Osteocyte (in vitro differentiated cells): ENCODE measurements around the gene ZNF561. TPM values are rescaled to one million over a fixed set of nuclear protein-coding genes. Genes with fewer than 3 reads are reported as not detected.
"Not testable (repeated sequence)": the region's sequence is repeated elsewhere in the genome, so short reads cannot be mapped to it uniquely, and the experiment has no call there.

Experiments used
- DNase-seq: peaks from one replicate; pipeline ENCODE4 v3.0.0; 2021; ENCODE audit warnings: mixed read lengths; ENCODE audit not compliant: unreplicated experiment; ENCODE audit errors: extremely low spot score
- H3K27ac Mint-ChIP-seq: one replicate; pipeline ENCODE4 v1.8.0; 2021; ENCODE audit warnings: mild to moderate bottlenecking, mixed read lengths; ENCODE audit not compliant: unreplicated experiment
- H3K27me3 Mint-ChIP-seq: one replicate; pipeline ENCODE4 v1.8.0; 2021; ENCODE audit warnings: mixed read lengths; ENCODE audit not compliant: unreplicated experiment
- H3K36me3 Mint-ChIP-seq: one replicate; pipeline ENCODE4 v1.8.0; 2021; ENCODE audit warnings: mixed read lengths; ENCODE audit not compliant: unreplicated experiment
- H3K4me1 Mint-ChIP-seq: one replicate; pipeline ENCODE4 v1.8.0; 2021; ENCODE audit warnings: mixed read lengths; ENCODE audit not compliant: unreplicated experiment
- H3K4me3 Mint-ChIP-seq: one replicate; pipeline ENCODE4 v1.8.0; 2021; ENCODE audit warnings: mild to moderate bottlenecking, moderate library complexity, mixed read lengths; ENCODE audit not compliant: unreplicated experiment
- H3K9me3 Mint-ChIP-seq: one replicate; pipeline ENCODE4 v1.8.0; 2021; ENCODE audit warnings: mixed read lengths; ENCODE audit not compliant: unreplicated experiment
- total RNA-seq: library from RNA; stranded (reverse); gene quantifications from 2 replicates; pipeline ENCODE4 v1.2.1, GENCODE V29; 2021
- TF ChIP-seq, protein P1 (sequence below): fragments of 200-600 bp; sonication (generic); IDR thresholded peaks from 2 replicates; pipeline ENCODE4 v1.5.0; 2021; ENCODE audit warnings: antibody characterized with exemption, mild to moderate bottlenecking, moderate library complexity

Gene ZNF561
- total RNA-seq, 1 donor from 2014 or later: 44.7 TPM

DNA sequence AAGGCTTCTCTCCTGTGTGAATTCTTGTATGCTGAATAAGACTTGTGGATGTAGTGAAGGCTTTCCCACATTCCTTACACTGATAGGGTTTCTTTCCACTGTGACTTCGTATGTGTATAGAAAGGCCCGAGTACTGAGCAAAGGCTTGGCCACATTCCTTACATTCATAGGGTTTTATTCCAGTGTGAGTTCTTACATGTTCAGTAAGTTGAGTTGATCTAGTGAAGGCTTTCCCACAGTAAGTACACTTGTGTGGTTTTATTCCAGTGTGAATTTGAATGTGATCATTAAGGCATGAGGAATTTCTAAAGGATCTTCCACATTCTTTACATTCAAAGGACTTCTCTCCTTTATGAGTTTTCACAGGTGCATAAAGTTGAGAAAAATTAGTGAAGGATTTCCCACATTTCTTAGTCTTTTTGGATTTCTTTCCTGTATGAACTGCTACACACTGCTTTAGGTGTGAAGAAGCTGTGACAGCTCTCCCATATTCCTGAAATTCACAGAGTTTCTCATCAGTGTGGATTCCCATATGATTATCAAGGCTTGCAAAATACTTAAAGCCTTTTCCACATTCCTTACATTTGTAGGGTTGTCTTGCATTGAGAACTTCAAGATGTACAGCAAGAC, 10.4 kb downstream of the ZNF561 start:
- no peaks in the 10 kb centered on the region for H3K27me3 Mint-ChIP-seq
- H3K4me3 Mint-ChIP-seq: no peak overlapping the region

DNA sequence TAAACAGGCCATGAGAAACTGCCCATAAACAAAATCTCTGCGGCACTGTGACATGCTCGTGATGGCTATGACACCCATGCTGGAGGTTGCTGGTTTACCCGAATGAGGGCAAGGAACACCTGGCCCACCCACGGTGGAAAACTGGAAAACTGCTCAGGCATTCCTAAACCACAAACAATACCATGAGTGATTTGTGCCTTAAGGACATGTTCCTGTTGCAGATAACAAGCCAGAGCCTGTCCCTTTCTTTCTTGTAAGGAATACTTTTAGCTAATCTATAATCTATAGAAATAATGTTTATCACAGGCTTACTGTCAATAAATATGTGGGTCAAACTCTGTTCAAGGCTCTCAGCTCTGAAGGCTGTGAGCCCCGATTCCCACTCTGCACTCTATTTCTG, 12.1 kb downstream of the ZNF561 start:
- no peaks in the 10 kb centered on the region for H3K4me1 Mint-ChIP-seq
- H3K9me3 Mint-ChIP-seq: peaks cover 24% of the 10 kb centered on the region
- peaks cover 63% of the 10 kb centered on the region for H3K36me3 Mint-ChIP-seq
- H3K4me3 Mint-ChIP-seq: no peak overlapping the region
- no peaks in the 10 kb centered on the region for H3K27me3 Mint-ChIP-seq
- no peak for DNase-seq
- TF ChIP-seq, protein P1, sequence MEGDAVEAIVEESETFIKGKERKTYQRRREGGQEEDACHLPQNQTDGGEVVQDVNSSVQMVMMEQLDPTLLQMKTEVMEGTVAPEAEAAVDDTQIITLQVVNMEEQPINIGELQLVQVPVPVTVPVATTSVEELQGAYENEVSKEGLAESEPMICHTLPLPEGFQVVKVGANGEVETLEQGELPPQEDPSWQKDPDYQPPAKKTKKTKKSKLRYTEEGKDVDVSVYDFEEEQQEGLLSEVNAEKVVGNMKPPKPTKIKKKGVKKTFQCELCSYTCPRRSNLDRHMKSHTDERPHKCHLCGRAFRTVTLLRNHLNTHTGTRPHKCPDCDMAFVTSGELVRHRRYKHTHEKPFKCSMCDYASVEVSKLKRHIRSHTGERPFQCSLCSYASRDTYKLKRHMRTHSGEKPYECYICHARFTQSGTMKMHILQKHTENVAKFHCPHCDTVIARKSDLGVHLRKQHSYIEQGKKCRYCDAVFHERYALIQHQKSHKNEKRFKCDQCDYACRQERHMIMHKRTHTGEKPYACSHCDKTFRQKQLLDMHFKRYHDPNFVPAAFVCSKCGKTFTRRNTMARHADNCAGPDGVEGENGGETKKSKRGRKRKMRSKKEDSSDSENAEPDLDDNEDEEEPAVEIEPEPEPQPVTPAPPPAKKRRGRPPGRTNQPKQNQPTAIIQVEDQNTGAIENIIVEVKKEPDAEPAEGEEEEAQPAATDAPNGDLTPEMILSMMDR: no peak
- no peak overlapping the region for H3K27ac Mint-ChIP-seq

More for the DNA sequence above, 10.4 kb downstream of the ZNF561 start:
- no peak overlapping the region for H3K27ac Mint-ChIP-seq
- DNase-seq: no peak
- TF ChIP-seq, protein P1: no peak
- no peaks in the 10 kb centered on the region for H3K4me1 Mint-ChIP-seq
- H3K36me3 Mint-ChIP-seq: peaks cover 77% of the 10 kb centered on the region
- H3K9me3 Mint-ChIP-seq: peaks cover 24% of the 10 kb centered on the region

DNA sequence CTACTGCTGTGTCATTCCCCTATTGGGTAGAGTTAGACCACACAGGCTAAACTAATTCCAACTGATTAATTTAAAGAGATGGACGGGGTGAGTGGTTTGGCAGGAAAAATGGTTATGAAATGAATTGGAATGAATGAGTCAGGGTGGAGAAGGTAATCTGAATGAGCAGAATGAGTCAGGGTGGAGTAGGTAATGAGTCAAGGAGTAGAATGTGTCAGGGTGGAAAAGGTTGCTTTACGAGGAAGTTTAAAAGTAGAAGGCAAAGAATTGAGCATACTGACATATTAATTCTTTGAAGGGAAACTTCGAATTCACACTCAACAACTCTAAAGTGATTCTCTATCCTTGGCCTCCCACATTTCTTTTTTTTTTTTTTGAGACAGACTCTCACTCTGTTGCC, 24.0 kb downstream of the ZNF561 start:
- Mint-ChIP-seq H3K4me3 (no peak overlapping the region), H3K27ac (no peak overlapping the region), H3K4me1 (no peaks in the 10 kb centered on the region), H3K27me3 (peaks cover 5% of the 10 kb centered on the region), H3K9me3 (peaks cover 13% of the 10 kb centered on the region), H3K36me3 (no peaks in the 10 kb centered on the region)
- DNase-seq: no peak
- TF ChIP-seq, protein P1: no peak

DNA sequence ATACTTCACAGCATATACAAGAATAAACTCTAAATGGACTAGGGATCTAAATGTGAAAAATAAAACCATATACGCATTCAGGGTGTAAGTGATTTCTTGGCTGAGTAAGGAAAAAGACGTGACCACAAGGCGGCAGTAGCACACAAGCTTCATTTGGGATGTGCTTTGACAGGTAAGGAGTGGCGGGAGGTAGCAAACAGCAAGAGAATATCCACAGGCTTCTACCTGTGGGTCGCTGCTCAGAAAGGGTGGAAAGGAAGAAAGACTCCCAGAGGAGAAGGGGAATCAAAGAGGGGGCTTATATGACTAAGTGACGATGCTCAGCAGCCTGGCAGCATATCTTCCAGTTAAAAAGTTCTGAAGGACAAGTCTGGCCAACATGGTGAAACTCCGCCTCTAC, 34.3 kb downstream of the ZNF561 start:
- H3K27ac Mint-ChIP-seq: no peak overlapping the region
- peaks cover 6% of the 10 kb centered on the region for H3K36me3 Mint-ChIP-seq
- peaks cover 16% of the 10 kb centered on the region for H3K4me1 Mint-ChIP-seq
- H3K4me3 Mint-ChIP-seq: no peak overlapping the region
- H3K27me3 Mint-ChIP-seq: peaks cover 13% of the 10 kb centered on the region
- TF ChIP-seq, protein P1: peak; percentile 69
- H3K9me3 Mint-ChIP-seq: no peaks in the 10 kb centered on the region
- DNase-seq: peak; percentile 86

DNA sequence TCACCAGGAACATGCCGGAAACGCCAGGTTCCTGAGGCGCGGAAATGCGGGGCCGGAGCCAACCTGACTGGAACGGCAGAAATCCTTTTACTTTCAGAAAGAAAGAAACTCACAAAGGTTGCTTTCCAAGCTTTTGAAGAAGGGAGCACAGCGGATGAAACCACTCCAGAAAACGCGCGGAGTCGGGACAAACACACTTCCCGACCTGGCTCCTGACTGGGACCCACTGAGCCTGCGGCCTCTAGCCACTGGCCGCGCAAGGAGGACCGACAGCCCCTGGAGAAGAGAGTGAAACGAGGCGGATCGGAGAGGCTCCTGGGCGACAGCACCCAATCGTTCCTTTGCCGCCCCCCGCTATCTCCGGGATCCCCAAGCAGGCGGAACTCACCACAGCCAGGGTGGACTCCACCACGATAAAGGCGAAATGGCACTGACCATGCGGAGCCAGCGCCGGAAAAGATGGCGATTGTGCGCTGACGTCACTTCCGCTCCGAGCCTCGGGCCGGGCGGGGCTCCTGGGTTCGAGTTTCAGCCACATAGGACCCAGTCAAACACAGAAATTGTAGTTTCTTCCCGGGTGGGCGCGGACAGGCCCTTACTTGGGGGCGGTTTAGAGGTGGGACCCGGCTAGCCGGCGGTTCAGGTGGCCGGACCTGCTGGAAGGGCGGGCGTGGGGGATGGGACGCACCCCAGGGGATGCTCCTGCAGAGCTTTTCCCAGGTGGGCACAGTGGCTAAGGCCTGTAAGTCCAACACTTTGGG, 36.8 kb downstream of the ZNF561 start, which contains the start of gene ZNF121:
Gene ZNF121 (minus strand): TSS at position 432 of the 761 bp plus-strand sequence. CDS start 16,407 bp downstream, outside the sequence.
- Mint-ChIP-seq H3K4me3 (peak within 1 kb of the TSS; percentile 93), H3K4me1 (peaks cover 21% of the 10 kb centered on the region), H3K9me3 (peaks cover 10% of the 10 kb centered on the region), H3K27ac (peak within 1 kb of the TSS; percentile 97), H3K36me3 (peaks cover 21% of the 10 kb centered on the region), H3K27me3 (peaks cover 2% of the 10 kb centered on the region)
- TF ChIP-seq, protein P1: no peak
- peak; percentile 94 for DNase-seq

DNA sequence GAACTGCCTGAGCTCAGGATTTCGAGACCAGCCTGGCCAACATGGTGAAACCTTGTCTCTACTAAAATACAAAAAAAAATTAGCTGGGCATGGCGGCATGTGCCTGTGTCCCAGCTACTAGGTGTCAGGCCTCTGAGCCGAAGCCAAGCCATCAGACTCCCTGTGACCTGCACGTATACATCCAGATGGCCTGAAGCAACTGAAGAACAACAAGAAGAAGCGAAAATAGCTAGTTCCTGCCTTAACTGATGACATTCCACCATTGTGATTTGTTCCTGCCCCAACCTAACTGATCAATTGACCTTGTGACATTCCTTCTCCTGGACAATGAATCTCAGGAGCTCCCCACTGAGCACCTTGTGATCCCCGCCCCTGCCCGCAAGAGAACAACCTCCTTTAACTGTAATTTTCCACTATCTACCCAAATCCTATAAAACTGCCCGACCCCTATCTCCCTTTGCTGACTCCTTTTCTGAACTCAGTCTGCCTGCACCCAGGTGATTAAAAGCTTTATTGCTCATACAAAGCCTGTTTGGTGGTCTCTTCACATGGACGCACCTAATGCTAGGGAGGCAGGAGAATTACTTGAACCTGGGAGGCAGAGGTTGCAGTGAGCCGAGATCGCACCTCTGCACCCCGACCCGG, 38.8 kb downstream of the ZNF561 start:
- H3K27ac Mint-ChIP-seq, DNase-seq, H3K27me3 Mint-ChIP-seq: not testable (repeated sequence)
- Mint-ChIP-seq H3K4me3 (peak overlapping the region; percentile 54), H3K36me3 (peaks cover 36% of the 10 kb centered on the region), H3K4me1 (peaks cover 21% of the 10 kb centered on the region), H3K9me3 (peaks cover 19% of the 10 kb centered on the region)
